HG03342 (cell line): ENCODE measurements around the gene ZNF302.
A peak's percentile ranks its signal among the peaks of the same experiment; 100 is the strongest.
"Not testable (repeated sequence)": the region's sequence is repeated elsewhere in the genome, so short reads cannot be mapped to it uniquely, and the experiment has no call there.

Source experiments
- ATAC-seq: cut with Tn5 transposase; IDR thresholded peaks from one replicate; pipeline ENCODE4 v1.9.1; 2021; ENCODE audit warnings: mild to moderate bottlenecking, moderate library complexity; ENCODE audit not compliant: unreplicated experiment

The ZNF302 gene

DNA sequence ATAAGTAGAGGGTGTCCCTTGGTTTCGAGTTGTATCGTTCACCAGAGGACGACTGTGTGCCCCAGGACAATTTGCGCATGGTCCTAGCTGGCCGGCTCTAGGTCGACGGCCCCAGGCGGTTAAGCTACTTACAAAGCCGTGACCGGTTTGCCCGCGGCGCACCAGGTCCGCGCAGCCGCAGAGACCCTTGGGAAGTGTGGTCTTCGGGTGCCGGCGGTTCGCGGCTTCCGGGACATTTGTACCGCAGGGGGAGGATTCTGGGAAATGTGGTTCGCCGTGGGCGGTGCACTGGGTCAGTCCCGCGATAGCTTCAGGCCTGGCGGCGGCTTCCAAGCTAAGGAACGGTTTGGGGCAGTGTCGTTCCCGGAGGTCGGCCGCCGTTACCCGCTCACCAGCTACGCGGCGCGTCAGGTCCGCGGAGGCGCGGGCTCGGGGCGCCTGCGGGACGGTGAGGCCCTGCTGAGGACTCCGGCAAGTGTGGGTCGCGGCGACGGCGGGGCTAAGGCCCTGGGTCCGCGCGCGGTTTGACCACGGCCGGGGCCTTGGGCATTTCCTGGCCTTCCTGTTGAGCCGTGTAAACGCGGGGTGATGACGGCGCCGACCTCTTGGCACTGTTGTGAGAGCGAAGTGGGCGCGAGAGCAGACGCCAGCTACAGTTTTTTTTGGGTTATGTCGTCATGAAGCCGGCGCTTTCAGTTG, at the start of gene ZNF302:
Gene ZNF302, plus strand, starts transcription at position 293 of the 699 bp plus-strand sequence. CDS start 1,127 bp downstream, outside the sequence.
- ATAC-seq: peak; percentile 88

DNA sequence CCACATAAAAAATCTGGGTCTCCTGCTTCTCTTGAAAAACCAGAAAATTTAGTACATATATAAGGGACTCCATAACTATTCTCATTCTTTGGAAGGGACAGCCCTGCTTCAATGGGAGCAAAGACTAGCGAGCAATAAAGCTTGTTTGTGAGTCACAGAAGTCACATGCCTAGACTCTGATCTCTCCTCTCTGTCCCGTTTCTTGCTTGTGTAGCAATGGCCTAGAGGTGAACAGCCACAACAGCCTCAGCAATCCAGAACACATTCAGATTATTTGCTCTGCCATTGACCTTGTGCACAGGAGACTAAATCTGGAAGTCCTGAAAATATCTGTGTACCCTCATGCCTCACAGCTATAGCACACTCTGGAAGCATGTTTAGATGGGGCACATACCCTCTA, 43.7 kb upstream of the ZNF302 start:
- no peak for ATAC-seq

DNA sequence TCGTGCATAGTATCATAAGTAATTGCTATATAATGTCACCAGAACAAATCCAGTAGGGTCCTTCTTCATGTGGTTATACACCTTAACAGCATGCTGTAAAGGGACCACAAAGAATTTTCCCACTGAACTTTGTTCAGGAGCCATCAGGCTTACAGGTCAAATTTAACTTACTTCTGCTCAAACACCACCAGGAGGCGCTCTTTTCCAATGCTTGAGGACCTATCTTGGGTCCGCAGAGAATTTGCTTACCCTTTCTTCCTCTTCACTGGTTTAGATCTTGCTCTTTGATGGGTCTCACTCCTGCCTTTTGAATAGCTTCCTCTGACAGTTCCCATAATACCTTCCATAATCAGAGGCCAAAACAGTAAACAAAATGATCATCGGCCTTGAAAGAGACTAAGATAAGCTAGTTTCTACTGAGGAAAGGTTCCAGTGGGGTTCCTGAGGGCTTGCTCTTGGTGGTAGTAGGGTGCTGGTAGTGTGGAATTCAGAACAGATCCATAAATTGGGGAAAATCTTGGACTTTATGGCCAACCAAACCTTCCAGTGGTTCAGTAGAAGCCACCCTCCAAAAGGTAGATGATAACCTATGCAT, 37.9 kb upstream of the ZNF302 start:
- ATAC-seq: no peak

DNA sequence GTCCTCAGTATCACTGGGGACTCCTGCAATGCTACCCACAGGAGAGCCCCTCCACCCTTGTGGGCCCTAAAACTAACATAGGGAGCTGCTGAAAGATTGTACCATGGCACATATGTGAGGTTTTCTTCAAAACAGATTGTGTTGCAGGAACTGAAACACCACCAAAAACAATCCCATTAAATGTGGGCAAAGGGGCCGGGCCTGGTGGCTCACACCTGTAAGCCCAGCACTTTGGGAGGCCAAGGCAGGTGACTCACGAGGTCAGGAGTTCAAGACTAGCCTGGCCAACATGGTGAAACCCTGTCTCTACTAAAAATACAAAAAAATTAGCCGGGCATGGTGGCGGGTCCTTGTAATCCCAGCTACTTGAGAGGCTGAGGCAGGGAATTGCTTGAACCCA, 35.2 kb upstream of the ZNF302 start:
- ATAC-seq: no peak

DNA sequence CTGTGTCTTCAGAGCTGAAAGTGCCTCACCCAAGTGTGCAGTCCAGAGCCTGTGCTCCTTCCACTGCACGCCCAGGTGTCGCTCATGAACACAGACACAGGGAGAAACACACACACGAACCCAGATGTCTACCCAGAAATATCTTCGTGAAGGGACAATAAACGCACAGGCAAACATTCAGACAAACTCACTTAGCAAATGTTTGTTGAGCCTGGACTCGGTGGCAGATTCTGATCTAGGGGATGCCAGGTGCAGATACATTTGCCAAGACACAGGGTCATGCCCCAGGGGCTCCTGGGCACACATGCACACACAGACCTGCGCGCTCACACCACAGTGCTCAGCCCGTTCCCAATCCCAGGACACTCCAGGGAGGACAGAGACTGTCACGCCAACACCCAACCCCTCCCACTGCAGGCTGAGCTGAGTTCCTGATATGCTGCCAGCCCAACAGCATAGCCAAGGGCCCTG, 32.5 kb upstream of the ZNF302 start:
- ATAC-seq: no peak

DNA sequence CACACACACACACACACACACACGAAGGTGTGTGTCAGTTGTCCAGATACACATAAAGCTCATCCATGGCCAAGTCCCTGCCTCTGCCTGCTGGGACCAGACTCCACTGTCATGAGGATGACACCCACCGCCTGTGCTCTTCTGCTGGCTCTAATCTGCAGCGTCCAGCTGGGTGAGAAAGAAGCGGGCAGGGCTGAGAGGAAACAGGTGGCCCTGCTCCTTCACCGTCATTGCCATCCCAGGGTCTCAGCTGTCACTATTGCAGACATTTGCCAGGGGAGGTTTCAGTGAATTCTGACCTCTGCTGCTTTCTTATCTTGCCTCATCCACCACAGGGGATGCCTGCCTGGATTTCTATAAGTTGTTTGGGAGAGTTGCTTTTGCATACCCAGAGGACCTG, 31.9 kb upstream of the ZNF302 start:
- no peak for ATAC-seq

DNA sequence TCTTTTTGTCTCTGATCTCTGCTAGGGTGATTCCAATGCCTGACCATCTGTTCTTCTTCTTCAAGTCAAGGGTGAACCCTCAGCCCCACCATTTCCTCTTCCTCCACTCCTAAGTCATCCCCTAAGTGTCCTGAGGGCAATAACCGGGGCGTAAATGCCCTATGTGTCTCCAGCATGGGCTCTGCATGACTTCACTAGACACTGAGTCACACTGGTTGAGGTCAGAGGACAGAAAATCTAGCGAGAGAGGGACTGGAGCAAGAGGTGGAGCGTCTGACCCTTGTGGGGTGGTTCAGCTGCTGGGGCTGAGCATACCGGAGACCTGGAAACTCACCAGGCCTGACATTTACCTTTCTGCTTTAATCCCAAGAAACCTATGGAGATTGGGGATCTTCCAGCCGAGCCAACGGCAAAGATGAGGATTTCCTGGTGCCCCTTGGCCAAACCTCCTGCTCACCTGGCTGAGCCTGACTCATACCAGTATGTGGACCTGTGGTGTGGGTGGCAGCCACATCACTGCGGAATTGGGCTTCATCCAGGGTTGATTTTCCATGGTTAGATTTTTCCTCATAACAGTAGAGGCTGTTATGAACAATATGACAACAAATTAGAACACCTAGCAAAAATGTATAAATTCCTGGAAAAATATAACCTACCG, 27.5 kb upstream of the ZNF302 start:
- ATAC-seq: no peak

DNA sequence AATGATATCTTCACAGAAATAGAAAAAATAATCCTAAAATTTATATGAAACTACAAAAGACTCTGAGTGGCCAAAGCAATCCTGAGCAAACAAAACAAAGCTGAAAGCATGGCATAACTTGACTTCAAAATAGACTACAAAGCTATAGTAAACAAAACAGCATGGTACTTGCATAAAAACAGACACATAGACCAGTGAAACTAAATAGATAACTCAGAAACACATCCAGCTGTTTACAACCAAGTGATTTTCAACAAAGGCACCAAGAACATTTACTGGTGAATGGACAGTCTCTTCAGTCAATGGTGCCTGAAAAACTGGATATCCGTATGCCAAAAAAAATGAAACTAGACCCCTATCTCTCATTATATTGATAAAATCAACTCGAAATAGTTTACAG, 25.7 kb upstream of the ZNF302 start:
- ATAC-seq: no peak

DNA sequence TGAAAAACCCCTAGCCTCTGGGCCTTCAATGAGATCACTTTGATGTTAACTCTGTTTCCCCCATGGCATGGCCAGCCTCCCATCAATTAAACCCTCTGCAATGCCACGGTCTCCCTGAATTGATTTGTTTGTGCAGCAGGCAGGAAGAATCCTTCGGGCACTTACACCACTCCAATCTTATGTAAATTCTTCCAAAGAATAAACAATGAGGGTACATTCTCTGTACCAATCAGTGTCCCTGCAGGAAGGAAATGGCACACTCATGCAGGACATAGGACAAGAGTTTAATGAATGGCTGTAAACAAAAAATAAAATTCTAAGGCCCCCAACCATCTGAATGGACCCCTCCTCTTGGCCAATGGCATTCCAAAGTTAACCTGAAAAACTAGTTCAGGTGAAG, 22.7 kb upstream of the ZNF302 start:
- no peak for ATAC-seq

DNA sequence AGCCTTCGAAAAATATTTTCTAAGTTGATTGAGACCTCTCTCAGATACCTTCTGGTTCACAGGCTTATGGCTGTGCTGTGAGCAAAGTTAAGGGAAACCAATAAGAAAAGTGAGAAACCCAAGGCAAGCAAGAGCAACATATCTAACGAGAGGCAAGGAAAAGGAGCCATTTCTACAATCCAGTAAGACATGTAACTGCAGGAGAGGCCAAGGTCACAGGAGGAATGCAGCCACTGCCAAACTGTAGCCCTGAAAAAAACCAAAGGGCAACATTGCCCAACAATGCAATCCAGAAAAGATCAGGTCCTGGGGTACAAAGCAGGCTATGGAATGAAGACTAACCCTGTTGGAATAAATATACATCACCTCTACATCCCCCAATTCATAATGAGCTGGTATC, 21.8 kb upstream of the ZNF302 start:
- ATAC-seq: no peak

DNA sequence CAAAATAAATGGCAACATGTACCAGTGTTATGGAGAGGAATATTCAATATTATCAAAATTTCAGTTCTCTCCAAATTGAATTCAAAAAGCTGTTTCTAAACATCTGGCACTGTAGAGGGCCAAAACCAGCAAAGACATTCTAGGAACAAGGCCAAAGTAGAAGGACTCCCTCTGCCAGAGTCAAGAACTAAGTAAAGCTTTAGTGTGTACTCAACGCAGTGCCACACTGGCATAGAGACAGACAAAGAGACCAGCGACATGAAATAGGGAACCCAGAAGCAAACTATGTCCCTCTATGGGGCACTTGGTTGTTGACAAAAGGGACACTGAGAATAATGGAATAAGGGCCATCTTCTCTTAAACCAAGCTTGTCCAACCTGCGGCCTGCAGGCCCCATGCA, 16.1 kb upstream of the ZNF302 start:
- ATAC-seq: no peak

DNA sequence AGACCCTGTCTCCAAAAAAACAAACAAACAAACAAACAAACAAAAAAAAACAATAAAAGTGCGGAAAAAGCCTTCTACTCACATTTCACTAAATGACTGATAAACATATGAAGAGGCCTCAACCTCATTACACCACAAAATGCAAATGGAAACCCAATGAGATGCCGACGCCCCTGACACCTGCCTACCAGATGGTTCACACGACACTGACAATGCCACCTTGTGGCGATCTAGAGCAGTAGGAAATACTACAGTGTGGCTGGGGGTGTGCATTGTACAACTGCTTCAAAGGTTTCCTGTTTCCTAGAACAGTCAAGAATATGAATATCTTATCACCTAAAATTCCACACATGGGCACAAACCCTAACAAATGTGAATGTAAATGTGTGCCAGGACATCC, 14.6 kb upstream of the ZNF302 start:
- no peak for ATAC-seq

DNA sequence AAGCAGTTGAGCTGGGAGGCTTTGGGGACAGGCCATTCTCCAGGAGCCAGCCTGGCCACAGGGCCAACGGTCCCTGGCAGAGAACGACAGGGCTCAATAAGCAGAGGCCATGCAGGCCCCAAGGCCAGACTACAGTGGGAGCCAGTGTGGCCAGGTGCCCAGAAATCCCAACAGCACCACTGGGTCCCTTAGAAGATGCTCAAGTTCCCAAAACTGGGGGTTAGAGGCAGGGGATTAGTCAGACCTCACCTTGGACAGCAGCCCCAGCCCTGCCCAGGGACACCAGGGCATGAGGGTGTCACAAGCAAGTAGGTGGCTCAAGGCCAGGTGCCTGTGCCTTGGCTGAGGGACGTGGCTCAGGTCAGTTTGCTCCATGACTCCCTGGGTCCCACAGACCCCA, 13.3 kb upstream of the ZNF302 start:
- ATAC-seq: no peak

DNA sequence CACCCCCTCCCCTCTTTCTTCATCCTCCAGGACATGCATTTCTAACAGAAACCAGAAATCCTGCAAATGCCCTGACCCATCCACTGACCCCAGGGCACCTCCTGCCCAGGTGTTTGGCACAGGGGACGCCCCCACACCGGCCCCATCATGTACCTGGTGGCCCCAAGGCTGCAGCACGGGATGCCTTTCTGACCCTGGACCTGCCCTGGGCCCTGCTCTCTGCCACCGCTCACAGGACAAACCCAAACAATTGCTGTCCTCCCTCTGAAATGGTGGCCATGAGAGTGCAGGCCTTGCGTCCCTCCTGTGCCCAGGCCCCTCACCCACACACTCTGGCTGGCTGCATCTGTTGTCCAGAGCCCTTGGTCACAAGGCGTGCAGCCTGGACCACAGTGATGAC, 12.6 kb upstream of the ZNF302 start:
- no peak for ATAC-seq

DNA sequence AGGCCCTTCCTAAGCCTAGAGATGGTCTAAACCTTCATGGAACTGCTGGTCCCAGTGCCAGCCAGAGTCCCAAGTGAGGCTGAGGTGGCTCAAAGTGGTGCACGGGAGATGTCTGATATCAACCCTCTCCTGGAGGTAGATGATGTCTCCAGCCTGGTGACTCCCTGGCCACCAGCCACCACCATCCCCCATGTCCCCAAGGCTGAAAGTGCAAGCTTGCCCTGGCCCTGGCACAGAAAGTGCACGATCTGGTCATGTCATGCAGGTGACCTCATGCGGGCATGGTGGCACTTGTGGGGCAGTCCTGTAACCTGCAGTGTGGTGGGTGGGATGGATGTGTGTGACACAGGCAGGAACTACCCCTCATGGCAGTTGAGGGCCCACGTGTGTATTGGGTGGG, 12.2 kb upstream of the ZNF302 start:
- ATAC-seq: not testable (repeated sequence)

DNA sequence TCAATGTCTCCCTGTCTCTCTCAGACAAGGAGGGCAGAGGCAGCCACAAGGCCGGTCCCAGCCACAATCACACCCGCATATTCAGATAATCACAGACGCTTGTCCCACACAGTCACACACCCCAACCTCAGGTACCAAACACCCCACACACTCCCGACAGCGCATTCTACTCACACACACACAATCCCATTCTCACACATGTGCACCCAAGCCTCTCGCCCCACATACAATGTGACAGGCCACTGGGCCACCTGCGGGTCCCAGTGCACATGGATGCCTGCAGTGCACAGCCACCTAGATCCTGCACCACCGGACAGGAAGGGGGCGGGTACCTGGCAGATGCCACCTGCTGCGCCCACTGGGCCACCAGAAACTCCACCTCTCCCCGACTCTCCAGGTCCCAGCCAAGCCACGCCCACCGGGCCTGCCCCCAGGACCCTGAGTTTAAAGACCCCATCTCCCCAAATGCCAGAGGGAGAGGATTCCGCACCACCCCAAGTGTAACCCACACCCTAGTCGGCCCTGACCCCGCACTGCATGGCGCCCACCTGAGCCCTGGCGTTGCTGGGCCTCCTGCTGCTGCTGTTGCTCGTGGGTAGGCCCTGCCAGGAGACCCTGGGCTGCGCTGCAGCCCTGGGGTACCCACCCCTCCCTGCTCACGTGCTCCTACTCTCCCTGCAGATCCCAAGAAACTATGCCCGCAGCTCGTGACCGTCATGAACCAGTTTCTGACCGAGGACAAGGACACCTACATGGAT, 11.1 kb upstream of the ZNF302 start:
- ATAC-seq: no peak

DNA sequence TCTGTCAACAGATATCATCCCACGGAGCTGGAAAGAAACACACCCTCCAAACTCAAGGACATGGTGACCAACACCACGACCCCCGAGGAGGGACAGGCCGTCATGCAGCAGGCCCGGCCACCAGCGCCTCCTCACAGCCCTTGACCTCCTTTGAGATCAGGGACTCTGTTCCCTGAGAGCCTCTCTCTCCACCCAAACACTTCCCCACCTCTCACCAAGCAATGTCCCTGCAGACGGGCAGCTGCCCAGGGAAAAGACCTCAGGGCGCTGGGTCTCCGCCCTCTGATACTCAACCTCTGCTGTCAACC, 10.6 kb upstream of the ZNF302 start:
- ATAC-seq: no peak

DNA sequence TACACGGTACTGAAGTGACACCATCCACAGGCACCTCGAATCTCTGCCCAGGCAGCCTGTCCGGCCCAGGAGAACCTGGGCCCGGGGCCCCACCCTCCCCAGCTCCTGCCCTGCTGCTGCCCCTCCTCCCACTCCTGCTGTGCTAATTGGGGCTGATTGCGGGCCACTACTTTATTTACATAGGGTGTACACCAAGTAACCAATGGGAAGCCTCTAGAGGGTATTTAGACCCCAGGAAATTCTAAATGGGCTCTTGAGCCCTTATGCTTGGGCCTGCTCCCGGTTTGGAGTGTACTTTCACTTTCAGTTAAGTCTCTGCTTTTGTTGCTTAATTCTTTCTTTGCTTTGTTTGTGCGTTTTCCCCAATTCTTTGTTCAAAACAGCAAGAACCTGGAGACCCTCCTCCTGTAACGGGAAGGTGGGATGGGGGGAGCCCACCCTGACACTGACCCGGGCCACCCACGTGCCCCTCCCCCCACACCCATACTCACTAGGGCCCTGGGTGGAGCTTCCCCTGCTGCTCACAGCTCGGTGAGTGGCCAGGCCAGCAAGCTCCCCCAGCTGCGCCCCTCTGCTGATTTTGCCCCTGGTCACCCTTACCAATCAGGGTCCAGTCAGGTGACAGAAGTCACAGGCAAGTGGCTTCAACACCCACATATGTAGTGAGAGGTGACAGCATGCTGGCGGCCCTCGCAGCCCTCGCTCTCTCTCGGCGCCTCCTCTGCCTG, 10.0 kb upstream of the ZNF302 start:
- no peak for ATAC-seq

DNA sequence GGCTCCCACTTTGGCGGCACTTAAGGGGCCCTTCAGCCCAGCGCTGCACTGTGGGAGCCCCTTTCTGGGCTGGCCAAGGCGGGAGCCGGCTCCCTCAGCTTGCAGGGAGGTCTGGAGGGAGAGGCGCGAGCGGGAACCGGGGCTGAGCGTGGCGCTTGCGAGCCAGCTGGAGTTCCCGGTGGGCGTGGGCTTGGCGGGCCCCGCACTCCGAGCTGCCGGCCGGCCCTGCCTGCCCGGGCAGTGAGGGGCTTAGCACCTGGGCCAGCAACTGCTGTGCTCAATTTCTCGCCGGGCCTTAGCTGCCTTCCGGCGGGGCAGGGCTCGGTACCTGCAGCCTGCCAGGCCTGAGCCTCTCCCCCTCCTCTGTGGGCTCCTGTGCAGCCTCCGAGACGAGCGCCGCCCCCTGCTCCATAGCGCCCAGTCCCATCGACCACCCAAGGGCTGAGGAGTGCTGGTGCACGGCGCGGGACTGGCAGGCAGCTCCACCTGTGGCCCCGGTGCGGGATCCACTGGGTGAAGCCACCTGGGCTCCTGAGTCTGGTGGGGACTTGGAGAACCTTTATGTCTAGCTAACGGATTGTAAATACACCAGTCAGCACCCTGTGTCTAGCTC, 9.3 kb upstream of the ZNF302 start:
- ATAC-seq: not testable (repeated sequence)

DNA sequence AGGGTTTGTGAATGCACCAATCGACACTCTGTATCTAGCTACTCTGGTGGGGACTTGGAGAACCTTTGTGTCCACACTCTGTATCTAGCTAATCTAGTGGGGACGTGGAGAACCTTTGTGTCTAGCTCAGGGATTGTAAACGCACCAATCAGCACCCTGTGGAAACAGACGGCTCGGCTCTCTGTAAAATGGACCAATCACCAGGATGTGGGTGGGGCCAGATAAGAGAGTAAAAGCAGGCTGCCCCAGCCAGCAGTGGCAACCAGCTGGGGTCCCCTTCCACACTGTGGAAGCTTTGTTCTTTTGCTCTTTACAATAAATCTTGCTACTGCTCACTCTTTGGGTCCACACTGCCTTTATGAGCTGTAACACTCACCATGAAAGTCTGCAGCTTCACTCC, 8.8 kb upstream of the ZNF302 start:
- not testable (repeated sequence) for ATAC-seq

DNA sequence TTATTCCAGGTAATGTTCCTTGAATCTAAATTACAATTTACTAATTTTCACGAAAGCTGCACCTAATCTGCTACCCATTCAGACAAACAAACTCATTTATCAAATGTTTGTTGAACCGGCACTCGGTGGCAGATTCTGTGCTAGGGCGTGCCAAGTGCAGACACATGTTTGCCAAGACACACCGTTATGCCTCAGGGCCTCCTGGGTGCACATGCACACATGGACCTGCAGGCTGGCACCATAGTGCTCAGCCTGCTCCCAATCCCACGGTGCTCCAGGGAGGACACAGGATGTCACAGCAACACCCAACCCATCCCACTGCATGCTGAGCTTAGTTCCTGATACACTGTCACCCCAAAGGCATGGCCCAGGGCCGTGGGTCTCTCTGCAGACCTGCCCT, 8.2 kb upstream of the ZNF302 start:
- ATAC-seq: no peak
